ENCODE data around the gene SIN3B.

The SIN3B gene

DNA sequence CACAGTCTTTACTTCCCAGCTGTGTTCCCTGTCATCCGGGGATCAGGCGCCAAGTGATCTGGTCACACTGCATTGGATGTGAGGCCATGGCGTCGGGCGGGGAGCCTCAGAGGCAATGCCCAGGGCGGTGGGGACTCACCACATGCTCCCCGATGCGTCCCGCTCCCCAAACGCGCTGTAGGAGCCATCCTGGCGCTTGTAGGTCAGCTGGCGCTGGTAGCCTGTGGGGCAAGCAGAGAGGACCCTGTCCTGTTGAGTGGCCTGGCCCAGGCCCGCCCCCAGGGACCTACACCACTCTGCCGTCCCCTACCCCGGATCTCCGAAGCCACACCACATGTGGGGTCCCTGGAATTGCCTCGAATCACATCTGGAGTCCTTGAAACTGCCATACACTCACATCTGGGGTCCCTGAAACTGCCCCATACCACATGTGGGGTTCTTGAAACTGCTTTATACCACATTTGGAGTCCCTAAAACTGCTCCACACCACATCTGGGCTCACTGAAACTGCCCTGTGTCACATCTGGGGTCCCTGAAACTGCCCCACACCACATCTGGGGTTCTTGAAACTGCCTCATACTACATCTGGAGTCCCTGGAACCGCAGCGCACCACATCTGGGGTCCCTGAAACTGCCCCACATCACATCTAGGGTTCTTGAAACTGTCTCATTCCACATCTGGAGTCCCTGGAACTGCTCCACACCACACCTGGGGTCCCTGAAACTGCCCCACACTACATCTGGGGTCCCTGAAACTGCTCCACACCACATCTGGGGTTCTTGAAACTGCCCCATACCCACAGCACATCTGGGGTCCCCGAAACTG lies 92.8 kb downstream of the SIN3B start:
- H3K4me3 Mint-ChIP-seq, result no peak overlapping the region
- H3K36me3 Mint-ChIP-seq (ENCODE audit: low read depth), result peaks cover 49% of the 10 kb centered on the region
- H3K9me3 Mint-ChIP-seq, result peaks cover 16% of the 10 kb centered on the region
- no peaks in the 10 kb centered on the region for H3K4me1 Mint-ChIP-seq
- H3K27me3 Mint-ChIP-seq (ENCODE audit: low read depth), result no peaks in the 10 kb centered on the region
- TF ChIP-seq, protein P1, sequence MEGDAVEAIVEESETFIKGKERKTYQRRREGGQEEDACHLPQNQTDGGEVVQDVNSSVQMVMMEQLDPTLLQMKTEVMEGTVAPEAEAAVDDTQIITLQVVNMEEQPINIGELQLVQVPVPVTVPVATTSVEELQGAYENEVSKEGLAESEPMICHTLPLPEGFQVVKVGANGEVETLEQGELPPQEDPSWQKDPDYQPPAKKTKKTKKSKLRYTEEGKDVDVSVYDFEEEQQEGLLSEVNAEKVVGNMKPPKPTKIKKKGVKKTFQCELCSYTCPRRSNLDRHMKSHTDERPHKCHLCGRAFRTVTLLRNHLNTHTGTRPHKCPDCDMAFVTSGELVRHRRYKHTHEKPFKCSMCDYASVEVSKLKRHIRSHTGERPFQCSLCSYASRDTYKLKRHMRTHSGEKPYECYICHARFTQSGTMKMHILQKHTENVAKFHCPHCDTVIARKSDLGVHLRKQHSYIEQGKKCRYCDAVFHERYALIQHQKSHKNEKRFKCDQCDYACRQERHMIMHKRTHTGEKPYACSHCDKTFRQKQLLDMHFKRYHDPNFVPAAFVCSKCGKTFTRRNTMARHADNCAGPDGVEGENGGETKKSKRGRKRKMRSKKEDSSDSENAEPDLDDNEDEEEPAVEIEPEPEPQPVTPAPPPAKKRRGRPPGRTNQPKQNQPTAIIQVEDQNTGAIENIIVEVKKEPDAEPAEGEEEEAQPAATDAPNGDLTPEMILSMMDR (IDR thresholded peaks at IDR 0.05; ENCODE audit: unreplicated experiment in 3 of 3), result no peak
- H3K27ac Mint-ChIP-seq, result no peak overlapping the region

DNA sequence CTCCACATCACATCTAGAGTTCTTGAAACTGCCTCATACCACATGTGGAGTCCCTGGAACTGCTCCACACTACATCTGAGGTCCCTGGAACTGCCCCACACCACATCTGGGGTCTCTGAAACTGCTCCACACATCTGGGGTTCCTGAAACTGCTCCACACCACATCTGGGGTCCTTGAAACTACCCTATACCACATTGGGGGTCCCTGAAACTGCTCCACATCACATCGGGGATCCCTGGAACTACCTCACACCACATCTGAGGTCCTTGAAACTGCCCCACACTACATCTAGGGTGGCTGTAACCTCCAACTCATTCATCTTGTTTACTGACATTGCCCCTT lies 93.4 kb downstream of the SIN3B start:
- no peak overlapping the region for H3K27ac Mint-ChIP-seq
- peaks cover 51% of the 10 kb centered on the region for H3K36me3 Mint-ChIP-seq (ENCODE audit: low read depth)
- H3K27me3 Mint-ChIP-seq (ENCODE audit: low read depth), result no peaks in the 10 kb centered on the region
- no peaks in the 10 kb centered on the region for H3K4me1 Mint-ChIP-seq
- H3K9me3 Mint-ChIP-seq, result peaks cover 20% of the 10 kb centered on the region
- no peak overlapping the region for H3K4me3 Mint-ChIP-seq
- TF ChIP-seq, protein P1 (IDR thresholded peaks at IDR 0.05; ENCODE audit: unreplicated experiment in 3 of 3), result no peak

DNA sequence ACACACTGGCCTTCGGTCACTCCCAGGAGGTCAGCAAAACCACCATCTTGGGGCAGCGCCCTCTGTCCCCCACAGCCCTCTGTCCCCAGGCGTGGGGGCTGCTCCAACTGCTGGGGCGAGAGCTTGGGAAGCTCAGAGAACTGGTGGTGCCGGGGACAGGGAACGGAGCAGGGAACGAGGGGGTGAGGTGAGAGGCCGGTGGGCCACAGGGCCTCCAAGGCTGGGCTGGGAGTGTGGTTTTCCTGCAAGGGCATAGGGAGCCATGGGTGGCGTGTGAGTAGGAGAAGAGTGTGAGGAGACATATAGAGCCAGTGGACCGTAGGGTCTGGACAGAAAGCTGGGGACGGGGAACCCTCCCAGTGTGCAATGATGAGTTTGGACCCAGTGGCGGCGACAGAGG lies 93.8 kb downstream of the SIN3B start:
- Mint-ChIP-seq H3K36me3 (ENCODE audit: low read depth) (peaks cover 54% of the 10 kb centered on the region), H3K4me1 (no peaks in the 10 kb centered on the region), H3K27me3 (ENCODE audit: low read depth) (no peaks in the 10 kb centered on the region), H3K9me3 (peaks cover 20% of the 10 kb centered on the region), H3K27ac (no peak overlapping the region), H3K4me3 (no peak overlapping the region)
- TF ChIP-seq, protein P1 (IDR thresholded peaks at IDR 0.05; ENCODE audit: unreplicated experiment in 3 of 3), result no peak

DNA sequence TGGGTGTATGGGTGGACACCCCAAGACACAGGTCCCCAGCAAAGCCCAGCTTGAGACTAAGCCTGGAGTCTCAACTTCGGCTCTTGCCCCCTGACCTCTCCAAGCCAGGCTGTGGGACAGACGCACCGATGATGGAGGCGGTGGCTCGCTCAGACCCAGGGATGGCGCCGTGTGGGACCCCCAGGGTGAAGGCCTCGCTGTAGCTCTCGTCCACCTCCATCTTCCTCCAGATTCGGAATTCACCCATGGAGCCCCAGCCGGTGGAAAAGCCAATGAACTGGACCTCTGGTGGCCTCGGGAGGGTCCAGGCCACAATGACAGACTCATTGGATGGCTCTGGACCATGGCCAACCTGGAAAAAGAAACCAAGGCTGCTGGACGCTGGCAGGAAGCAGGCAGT lies 98.7 kb downstream of the SIN3B start:
- no peak overlapping the region for H3K4me3 Mint-ChIP-seq
- H3K27me3 Mint-ChIP-seq (ENCODE audit: low read depth), result no peaks in the 10 kb centered on the region
- TF ChIP-seq, protein P1 (IDR thresholded peaks at IDR 0.05; ENCODE audit: unreplicated experiment in 3 of 3), result no peak
- peaks cover 37% of the 10 kb centered on the region for H3K9me3 Mint-ChIP-seq
- peaks cover 58% of the 10 kb centered on the region for H3K36me3 Mint-ChIP-seq (ENCODE audit: low read depth)
- no peak overlapping the region for H3K27ac Mint-ChIP-seq
- no peaks in the 10 kb centered on the region for H3K4me1 Mint-ChIP-seq

DNA sequence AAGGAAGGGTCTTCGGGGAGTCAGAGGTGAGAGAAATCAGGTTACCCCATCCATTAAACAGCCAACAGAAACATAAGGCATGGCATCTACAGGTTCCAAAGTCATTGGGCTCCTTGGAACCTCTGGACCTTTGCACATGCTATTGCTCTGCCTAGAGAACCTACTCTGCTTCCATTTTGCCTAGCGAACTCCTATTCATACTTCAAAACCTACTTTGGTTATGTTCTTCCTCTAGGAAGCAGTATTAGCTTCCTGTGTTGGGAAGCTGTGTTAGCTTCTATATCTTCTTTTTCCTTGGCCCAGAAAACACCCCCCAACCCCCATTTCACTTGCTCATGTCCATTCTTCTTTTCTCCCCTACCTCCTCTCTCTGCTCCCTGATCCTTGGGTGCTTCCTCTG lies 99.2 kb downstream of the SIN3B start:
- no peaks in the 10 kb centered on the region for H3K4me1 Mint-ChIP-seq
- no peak overlapping the region for H3K4me3 Mint-ChIP-seq

More for the DNA sequence above, 99.2 kb downstream of the SIN3B start:
- no peak overlapping the region for H3K27ac Mint-ChIP-seq
- peaks cover 38% of the 10 kb centered on the region for H3K9me3 Mint-ChIP-seq
- TF ChIP-seq, protein P1 (IDR thresholded peaks at IDR 0.05; ENCODE audit: unreplicated experiment in 3 of 3), result no peak
- no peaks in the 10 kb centered on the region for H3K27me3 Mint-ChIP-seq (ENCODE audit: low read depth)
- H3K36me3 Mint-ChIP-seq (ENCODE audit: low read depth), result peaks cover 56% of the 10 kb centered on the region
